A549 treated with Mapracorat at 1 μM for 4 hours (cell line): Measurements from ENCODE around the gene SIRPD. TPM values are rescaled to one million over a fixed set of nuclear protein-coding genes. Genes with fewer than 3 reads are reported as not detected.

Experiments
- total RNA-seq: library from RNA; stranded (reverse); fragments of 200-300 nt; extraction: Qiagen RNA extraction; gene quantifications from 5 replicates; pipeline ENCODE4 v1.2.3, GENCODE V29; 2022

The SIRPD gene
- not detected in 5 replicates for total RNA-seq

GRCh38 chr20:1557605-1558004 is at the start of gene SIRPD:
Gene SIRPD, minus strand, starts transcription at chr20:1557705. Its CDS starts 52 bp downstream, at chr20:1557653.

GRCh38 chr20:1491281-1491840 is 66.1 kb downstream of the SIRPD start, which contains the start of gene SIRPB2:
Gene SIRPB2, minus strand, starts transcription at chr20:1491420. Its CDS starts 61 bp downstream, at chr20:1491359.

Other genes starting within 250 kb of the SIRPD start
- 1.8 to 2.3 TPM (median 2.2 TPM) in 5 replicates for gene SDCBP2, start 228.6 kb downstream of the SIRPD start, total RNA-seq
- 523 to 533 TPM (median 529 TPM) in 5 replicates for gene FKBP1A, start 164.7 kb downstream of the SIRPD start, total RNA-seq
- 104 to 139 TPM (median 113 TPM) in 5 replicates for gene NSFL1C, start 90.9 kb downstream of the SIRPD start, total RNA-seq
- 0.15 TPM in 1 of 5 replicates, not detected in the others for gene SIRPB2, start 66.3 kb downstream of the SIRPD start, total RNA-seq
- gene SIRPB1, start 62.3 kb upstream of the SIRPD start, total RNA-seq = 0.29 to 0.52 TPM (median 0.51 TPM) in 5 replicates
- not detected in 5 replicates for gene SIRPG, start 100.1 kb upstream of the SIRPD start, total RNA-seq